Activated CD8-positive, alpha-beta memory T cell treated with anti-CD3 and anti-CD28 coated beads, Interleukin-2, amount 50 U/mL, for 4 hours (primary cell): ENCODE data around the gene SLC10A3.

Experiments used
- DNase-seq: peaks from one replicate; pipeline ENCODE4 v3.0.0-alpha.2; 2020

SLC10A3 gene

GRCh38 chrX:154462396-154462795, 28.0 kb downstream of the SLC10A3 start:
- no peak for DNase-seq

GRCh38 chrX:154460326-154460725, 30.1 kb downstream of the SLC10A3 start:
- no peak for DNase-seq

DNA sequence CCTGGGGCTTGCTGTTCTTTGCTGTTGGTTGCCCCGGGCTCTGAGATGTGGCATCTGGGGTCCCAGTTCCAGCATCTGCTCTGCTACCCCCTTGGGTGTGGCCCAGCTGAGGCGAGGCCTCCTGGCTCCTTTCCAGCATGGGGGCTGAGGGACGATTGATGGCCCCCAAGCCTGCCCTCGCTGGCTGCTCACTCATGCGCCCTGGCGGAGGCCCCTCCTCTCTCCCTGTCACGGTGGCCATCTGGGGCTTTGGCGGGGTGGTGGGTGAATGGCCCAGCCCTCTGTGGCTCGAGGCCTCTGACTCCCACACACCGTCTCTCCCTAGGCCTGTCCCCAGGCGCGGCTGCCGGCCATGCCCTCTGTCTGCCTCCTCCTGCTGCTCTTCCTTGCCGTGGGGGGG, 30.6 kb downstream of the SLC10A3 start:
- DNase-seq: no peak

DNA sequence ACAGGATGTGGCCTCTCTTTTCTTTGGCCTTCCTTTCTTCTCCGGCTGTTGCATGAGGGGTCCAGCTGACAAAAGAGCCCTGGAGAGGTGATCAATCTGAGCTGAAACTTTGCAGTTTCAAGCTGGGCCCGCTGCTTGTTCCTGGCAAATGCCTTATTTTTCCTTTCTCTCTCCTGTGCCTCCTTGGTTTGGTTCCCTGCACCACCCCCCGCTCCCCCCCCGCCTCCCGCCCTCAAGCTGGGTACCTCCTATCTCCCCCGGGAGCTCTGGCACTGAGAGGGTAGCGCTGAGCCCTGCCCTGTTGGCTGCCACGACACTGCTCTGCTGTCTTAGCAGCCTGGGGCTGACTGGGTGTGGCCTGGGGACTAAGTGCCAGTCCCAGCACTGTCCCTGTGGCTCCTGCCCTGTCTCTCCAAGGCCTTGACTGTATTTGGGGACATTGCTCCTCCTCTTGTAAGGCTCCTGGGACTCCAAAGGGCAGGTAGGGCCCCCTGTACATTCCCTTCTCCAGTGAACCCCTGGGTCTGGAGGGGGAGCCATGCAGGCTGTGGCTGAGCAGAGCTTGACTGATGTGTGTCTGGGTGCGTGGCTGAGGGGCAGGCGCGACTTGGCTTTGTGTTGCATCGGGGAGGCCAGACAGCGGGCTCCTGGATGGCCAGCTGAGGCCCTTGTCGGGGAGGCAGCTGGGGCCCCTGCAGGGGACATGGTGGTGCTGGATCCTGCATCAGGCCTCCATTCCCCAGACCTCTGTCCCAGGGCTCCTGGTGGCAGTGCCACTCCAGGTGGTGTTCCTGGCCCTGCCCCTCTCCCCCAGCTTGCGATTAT, 31.3 kb downstream of the SLC10A3 start:
- no peak for DNase-seq

GRCh38 chrX:154458116-154458953, 32.1 kb downstream of the SLC10A3 start, which contains the start of gene PLXNA3:
Gene PLXNA3, plus strand, starts transcription at chrX:154458281. Its CDS starts 1,903 bp downstream, at chrX:154460184.
- DNase-seq: peak; percentile 69

- peak; percentile 59 for DNase-seq
Measured at GRCh38 chrX:154457491-154458115, 32.8 kb downstream of the SLC10A3 start.

DNA sequence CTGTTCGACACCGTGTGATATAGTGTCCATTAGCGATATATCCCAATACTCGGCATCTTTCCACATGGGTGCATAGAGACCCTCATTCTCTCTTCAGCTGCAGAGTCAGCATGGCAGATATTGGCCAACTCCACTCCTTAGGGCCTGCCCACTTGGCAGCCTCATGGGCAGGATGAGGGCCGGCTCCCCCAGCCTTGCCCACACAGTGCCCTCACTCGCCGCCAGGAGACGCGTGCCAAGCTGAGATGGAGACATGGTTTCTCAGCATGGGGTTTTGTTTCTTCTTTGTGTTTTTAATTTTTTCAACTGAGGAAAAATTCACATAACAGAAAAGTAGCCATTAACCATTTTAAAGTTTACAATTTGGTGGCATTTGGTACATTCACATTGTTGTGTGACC, 37.6 kb downstream of the SLC10A3 start:
- no peak for DNase-seq

DNA sequence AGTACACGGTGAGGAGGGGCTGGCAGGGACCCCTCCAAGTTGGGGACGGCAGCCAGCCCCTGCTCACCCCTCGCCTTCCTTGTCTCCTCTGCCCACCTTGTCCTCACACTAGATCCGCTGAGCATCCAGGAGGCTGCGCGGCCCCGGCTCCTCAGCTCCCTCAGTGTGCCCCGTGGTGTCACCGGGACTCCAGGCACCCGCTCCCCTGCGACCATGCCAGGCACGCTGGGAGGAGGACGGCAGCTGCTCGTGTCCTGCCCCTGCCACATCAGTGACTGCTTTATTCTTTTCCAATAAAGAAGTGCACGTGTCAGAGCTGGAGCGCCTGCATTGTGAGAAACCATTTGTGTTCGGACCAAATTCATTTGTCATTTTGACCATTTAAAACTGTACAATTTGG, 40.1 kb downstream of the SLC10A3 start:
- no peak for DNase-seq

- DNase-seq: no peak
Measured at GRCh38 chrX:154449618-154450017, 40.8 kb downstream of the SLC10A3 start.

- no peak for DNase-seq
Measured at GRCh38 chrX:154448484-154448883, 41.9 kb downstream of the SLC10A3 start.

DNA sequence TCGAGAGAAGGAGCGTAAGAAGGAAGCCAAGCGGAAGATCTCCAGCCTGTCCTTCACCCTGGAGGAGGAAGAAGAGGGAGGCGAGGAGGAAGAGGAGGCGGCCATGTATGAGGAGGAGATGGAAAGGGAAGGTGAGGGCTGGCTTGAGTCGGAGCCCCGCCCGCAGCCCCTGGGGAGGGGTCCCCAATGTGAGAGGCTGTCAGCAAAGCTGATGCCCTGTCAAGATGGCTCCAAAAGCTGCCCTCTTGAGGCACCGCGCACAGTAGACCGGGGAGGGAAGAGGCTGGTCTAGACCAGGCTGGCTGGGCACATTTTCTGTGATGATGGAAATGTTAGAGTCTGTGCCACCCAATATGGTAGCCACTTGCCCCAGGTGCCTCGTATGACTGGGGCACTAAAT, 44.0 kb downstream of the SLC10A3 start:
- no peak for DNase-seq

GRCh38 chrX:154445776-154446175, 44.7 kb downstream of the SLC10A3 start:
- DNase-seq: no peak

GRCh38 chrX:154444755-154445246, 45.6 kb downstream of the SLC10A3 start:
- no peak for DNase-seq

GRCh38 chrX:154443992-154444754, 46.3 kb downstream of the SLC10A3 start, which contains the start of gene FAM50A:
Gene FAM50A, plus strand, starts transcription at chrX:154444141. Its CDS starts 95 bp downstream, at chrX:154444236.
- peak; percentile 70 for DNase-seq

DNA sequence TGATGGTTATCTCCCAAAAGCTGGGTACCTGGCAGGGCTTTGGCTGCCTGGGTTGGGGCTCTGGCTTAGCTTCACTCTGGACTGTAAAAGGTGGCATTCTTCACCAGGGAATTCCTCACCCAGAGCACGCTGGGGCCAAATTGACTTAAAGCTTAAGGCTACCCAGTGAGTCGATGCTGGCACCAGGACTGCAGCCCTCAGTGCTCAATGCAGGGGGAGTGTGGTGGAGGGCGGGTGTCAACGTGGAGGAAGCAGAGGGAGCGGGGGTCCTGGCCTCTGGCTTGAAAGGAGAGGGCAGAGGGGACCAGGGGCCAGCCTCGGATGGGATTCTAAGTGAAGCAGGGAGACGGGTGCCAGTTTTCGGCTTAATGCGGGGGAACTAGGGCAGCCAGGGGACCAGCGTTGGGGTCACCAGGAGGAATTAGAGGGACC, 46.9 kb downstream of the SLC10A3 start:
- DNase-seq: no peak

DNA sequence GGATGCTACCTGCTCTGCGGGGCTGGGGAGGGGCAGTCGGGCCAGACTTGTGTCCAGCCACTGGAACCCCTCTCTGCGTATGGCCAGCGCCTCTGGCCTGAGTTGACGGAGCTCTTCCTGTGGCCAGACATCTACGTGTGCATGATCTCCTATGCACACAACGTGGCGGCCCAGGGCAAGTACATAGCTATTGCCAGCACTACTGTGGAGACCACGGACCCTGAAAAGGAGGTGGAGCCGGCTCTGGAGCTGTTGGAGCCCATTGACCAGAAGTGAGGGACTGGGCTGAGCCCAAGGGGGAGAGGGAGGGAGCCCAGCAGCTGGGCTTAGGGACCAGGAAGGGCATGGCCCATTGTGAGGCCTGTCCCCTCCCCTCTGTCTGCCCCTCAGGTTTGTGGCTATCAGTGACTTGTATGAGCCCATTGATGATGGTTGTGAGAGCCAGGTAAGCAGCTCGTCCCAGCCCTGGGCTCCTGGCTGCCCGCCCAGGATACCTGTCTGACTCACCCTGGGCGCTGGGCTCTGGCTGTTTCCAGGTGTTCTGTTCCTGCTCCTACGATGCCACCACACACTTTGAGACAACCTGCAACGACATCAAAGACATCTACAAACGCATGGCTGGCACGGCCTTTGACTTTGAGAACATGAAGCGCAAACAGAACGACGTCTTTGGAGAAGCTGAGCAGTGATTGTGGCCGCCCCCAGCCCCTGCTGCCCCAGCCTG, 48.3 kb downstream of the SLC10A3 start:
- DNase-seq: no peak

DNA sequence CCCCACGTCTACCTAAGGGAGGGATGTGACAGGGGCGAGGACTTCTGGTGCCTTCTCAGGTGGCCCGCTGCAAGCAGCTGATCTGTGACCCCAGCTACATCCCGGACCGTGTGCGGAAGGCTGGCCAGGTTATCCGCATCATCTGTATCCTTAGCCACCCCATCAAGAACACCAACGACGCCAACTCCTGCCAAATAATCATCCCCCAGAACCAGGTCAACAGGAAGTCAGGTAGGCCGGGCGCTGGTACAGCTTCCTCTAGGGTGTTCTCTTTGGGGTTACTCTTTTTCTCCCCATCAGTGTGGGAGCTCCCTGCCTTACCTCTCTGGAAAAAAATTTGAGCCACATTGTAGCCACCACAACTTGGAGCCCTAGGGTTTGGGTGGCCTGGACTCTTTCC, 48.9 kb downstream of the SLC10A3 start:
- DNase-seq: no peak

DNA sequence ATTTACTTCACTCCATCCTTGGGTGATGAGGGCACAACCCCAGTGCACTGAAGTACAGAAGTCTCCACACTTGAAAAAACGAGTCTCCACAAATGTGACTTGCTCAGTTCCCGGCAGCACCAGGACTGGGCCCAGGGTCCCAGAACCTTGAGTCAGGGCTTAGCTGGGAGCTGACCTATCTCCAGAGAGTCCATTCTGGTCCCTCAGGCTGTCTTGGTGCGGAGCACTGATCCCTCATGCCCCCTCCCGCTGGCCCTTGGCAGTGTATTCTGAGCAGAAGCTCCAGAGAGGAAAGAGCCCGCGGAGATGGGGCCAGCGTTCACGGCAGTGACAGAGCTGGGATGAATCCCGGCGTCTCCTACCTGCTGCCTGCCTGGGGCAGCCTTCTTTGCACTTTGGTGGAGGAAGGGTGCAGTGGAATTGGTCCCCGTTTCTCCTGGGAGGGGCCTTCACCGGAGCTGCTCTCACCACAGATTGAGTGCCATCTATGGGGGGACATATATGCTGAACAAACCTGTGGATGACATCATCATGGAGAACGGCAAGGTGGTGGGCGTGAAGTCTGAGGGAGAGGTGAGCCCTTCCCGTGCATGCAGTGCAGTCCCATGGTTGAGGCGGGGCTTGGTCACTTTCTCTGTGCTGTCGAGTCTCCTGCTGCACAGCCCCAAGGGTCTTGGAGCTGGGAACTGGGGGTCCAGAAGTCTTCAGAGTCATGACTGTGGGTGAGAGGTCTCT, 49.6 kb downstream of the SLC10A3 start:
- no peak for DNase-seq

GRCh38 chrX:154439841-154440240, 50.6 kb downstream of the SLC10A3 start:
- no peak for DNase-seq

DNA sequence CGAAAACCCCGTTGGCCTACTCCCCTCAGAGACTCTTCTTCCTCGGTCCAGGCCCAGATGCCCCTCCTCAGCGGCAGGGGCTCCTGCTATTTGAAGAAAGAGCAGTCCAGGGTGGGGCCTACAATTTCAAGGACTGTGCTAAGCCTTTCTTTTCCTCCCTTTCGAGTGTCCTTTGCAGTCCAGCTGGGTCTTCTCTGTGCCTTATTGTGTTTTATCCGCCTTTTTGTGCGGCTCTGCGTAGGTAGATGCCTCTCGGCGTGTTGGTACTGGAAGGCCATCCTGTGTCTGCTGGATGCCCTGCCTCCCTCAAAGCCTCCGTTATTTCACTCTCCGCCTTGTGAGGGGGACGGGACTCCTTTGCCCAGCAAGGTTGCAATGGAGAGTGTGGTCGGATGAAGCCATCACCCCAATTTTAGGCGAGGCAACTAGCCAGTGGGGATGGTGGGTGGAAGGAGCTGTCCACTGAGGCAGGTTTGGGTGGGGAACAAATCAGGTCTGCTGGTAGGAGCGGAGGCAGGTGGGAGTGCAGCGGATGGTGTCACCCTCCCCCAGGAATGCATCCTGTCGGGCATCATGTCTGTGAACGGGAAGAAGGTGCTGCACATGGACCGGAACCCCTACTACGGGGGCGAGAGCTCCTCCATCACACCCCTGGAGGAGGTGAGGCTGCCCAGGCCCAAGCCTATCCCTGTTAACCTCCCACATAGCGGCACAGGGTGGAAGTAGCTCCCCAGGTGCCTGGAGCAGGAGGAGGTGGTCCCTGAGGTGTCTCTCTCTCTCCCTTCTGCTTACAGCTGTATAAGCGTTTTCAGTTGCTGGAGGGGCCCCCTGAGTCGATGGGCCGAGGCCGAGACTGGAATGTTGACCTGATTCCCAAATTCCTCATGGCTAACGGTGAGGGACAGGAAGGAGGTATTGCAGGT, 52.2 kb downstream of the SLC10A3 start:
- DNase-seq: no peak
